H1 (cell line): ENCODE results near the gene COPS7A. TPM values are rescaled to one million over a fixed set of nuclear protein-coding genes. Genes with fewer than 3 reads are reported as not detected.

Experiments used
- HDAC2 ChIP-seq, 2 experiments: fragments of 300-600 bp in 1 of 2; sonication (generic) in 1 of 2; IDR thresholded peaks; 2 replicates each; pipeline ENCODE4 v1.6.1; 2011 to 2012; ENCODE audit warnings: low read depth in 2 of 2, low read length in 2 of 2, mild to moderate bottlenecking in 2 of 2, moderate library complexity in 2 of 2, borderline replicate concordance in 1 of 2, inconsistent platforms in 1 of 2
- polyA plus RNA-seq, 7 experiments: library from polyadenylated mRNA; depleted of rRNA in 3 of 7; stranded (reverse) in 5 of 7; unstranded in 2 of 7; fragments of >200 nt in 5 of 7; fragments of 200-250 nt in 2 of 7; gene quantifications; 1 replicate in 5 of 7; 2 replicates in 1 of 7; 4 replicates in 1 of 7; pipeline versions ENCODE4 v1.2.1 to v1.2.3, GENCODE V29; 2011 to 2013; ENCODE audit warnings: missing spikeins in 2 of 7, mixed read lengths in 2 of 7
- total RNA-seq: library from RNA; stranded (reverse); fragmentation: NEBNext Ultra II Directional; extraction: Animal tissue kit (Norgen Biotek cat#: 25700); gene quantifications from 2 replicates; pipeline ENCODE4 v1.2.1, GENCODE V29; 2021

COPS7A gene
- total and polyA plus RNA-seq, 2 of the 8 experiments (the other 6 are each of a cell fraction or from before 2014, with no cell fraction given), result 44.5 to 95.9 TPM

GRCh38 chr12:6771509-6772330, 47.9 kb downstream of the COPS7A start (continued):
- no peak for TF ChIP-seq HDAC2 (IDR thresholded peaks at IDR 0.05; ENCODE audit: borderline replicate concordance in 1 of 2, low read depth in 2 of 2, low read length in 2 of 2)
